ENCODE data around the gene CST8.

Gene CST8

DNA sequence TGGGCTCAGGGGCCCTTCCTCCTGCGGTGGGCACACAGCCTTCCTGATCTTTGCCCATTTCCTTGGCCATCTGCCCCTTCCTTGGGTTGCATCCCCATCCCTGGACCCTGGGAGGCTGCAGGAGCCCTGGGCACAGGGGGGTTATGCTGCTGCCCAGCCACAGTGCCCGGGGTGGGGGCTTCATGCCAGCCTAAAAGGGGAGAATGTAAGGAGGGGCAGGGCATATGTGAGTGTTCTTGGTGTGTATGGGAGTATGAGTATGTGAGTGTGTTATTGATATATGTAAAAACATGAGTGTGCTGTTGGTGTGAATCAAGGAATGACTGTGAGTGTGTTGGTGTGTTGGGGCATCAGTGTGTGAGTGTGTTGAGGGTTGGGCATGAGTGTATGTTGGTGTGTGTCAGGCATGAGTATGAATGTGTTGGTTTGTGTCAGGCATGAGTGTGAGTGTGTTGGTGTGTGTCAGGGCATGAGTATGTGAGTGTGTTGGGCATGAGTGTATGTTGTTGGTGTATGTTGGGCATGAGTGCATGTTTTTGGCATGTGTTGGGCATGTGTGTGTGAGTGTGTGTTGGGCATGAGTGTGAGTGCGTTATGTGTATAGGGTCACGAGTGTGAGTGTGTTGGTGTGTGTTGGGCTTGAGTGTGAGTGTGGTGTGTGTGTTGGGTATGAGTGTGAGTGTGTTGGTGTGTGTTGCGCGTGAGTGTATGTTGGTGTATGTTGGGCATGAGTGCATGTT lies 14.7 kb upstream of the CST8 start:
- DNase-seq, result no peak

DNA sequence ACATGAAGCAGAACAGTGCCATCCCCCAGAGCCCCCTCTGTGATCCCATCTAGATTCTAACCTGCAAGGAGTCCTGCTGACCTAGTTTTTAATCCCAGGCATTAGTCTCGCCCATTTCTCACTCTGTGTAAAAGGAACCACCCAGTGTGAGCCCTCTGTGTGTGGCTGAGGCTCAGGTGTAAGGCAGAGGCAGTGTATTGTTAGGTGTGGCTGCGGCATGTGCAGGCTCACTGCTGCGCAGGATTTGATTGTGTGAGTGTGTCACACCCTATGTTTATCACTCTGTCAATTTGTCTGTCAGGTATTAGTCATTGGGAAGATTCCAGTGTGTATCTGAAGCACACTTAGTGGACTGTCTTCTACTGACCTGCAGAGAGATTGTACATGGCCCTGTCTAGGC lies 13.7 kb upstream of the CST8 start:
- DNase-seq, result no peak

GRCh38 chr20:23479043-23479442 lies 11.9 kb upstream of the CST8 start:
- no peak for DNase-seq

DNA sequence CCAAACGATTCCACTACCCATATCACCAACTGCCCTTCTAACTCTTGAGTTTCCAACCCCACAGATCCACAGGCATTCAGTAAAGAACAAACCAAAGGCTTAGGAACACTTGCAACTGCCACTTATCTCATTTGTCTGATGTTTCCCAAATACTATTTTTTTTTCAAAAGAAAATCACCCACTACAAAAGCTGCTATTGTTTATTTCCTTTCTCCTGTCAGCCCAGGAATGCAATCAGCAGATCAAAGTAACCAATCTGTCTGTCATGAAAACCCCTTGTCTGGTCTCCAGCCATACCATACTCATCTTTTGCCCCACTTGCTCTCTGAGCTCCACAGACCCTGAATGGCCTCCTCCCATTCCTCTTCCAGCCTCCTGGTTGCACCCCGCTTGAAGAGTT lies 8.8 kb upstream of the CST8 start:
- no peak for DNase-seq

- no peak for DNase-seq
These were observed 6.8 kb upstream of the CST8 start for GRCh38 chr20:23484081-23484480.

GRCh38 chr20:23488470-23488869 lies 2.4 kb upstream of the CST8 start:
- no peak for DNase-seq

DNA sequence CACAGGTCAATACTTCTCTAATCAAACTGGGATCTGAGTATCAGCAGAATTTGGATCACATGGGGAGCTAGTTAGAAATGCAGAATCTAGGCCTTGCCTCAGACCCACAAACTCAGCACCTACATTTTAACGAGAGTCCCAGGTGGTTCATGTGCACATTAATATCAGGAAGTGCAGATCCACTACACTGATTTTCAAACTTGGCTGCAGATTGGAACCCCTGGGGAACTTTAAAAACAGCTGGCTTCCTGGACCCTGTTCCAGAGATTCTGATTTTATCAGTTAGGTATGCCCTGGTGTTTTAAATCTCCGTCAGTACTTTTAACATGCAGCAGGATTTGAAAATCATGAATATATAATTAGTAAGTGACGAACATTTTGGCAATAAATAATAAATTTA lies 1.9 kb upstream of the CST8 start:
- DNase-seq, result no peak

DNA sequence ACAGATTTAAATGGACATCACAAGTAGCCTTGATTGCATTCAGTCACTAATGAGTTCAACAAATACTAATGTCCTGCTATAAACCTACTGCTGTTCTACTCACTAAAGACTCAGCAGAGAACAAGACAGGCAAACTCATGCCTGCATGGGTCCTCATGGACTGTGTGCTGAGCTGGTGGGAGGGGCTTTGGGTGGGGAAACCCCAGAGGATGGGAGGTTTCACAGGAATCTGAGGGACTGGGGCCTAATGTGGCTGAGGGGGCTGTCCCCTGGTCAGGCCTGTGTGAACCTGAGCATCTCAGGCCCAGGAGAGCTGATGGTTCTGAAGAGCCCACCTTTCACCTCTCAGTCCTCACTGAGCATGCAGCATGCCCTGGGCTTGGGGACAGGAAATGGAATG lies 1.4 kb downstream of the CST8 start:
- peak; percentile 23 for DNase-seq

GRCh38 chr20:23493172-23493772 lies 2.4 kb downstream of the CST8 start:
- no peak for DNase-seq

DNA sequence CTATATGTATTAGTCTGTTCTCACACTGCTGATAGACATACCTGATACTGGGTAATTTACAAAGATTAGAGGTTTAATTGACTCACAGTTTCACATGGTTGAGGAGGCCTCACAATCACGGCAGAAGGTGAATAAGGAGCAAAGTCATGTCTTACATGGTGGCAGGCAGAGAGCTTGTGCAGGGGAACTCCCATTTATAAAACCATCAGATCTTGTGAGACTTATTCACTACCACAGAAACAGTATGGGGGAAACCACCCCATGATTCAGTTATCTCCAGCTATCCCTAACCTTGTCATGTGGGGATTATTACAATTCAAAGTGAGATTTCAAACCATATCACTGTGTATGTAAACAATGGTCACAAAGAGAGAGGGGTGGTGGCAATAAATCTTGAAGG lies 6.6 kb downstream of the CST8 start:
- DNase-seq, result peak; percentile 49

DNA sequence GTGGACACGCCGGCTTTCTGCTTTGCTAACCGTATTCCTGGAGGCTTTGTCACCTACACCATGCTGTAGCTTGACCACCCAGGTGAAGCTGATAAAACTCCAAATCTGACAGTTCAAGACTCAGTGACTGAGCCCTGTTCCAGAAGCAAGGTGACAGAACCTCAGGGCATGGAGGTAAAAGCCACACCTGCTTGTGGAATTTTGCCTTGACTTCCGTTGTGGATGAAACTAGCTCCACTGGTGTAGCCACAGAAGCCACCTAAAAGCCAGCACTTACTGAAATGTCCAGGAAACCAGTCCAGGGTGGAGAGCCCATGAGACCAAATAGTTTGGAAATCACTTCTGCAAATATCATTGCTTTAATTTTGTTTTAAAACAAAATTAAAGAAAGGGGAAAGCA lies 11.0 kb downstream of the CST8 start:
- no peak for DNase-seq

GRCh38 chr20:23503649-23504048 lies 12.7 kb downstream of the CST8 start:
- DNase-seq, result no peak

DNA sequence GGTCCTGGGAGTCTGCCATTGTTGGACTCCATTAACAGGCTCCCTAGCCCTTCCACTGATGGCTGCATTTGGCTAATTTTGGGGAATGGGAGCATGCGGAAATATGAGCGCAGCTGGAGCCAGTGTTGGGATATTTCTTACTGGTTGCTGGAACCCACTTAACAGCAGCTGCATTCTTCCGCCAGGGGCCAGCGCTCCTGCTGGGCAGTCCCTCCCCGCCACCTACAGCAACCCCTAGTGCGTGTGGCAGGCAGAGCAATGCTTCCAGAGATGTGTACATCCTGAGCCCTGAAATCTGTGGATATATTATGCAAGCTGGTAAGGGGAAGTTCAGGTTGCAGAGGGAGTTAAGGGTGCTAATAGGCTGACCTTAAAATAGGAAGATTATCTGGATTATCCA lies 16.4 kb downstream of the CST8 start:
- DNase-seq, result no peak

DNA sequence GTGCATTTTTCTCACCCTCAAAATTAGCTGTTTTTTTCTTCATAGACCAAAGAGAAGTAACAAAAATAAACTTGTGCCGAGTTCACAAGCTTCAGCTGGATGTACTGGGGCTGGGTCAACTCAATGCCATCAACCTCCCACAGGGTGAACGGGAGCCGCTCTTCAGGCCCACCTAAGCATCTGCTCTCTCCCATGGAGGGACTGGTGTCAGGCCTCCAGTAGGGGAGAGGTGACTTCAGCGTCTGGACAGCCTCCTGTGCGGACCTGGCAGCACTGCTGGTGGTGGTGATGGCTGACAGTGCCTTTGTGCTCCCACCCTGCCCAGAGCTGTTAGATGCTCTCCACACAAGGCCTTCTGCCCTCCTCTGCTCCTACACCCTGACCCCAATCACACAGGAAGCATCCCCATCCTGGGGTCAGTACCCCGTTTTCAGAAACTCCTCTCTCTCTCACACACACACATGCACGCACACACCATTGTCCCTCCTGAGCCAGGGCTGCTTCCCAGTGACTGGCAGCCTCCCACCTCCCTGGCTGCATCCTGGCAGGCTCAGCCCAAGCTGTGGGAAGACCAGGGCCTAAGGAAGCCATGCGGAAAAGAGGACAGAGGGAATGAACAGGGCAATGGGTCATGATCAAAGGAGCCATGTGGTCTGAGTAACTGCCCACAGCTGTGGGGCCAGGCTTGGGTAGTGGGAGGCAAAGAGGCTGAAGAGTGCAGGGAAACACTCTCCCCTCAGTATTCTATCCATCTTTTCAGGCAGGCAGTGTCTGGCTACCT lies 17.7 kb downstream of the CST8 start:
- DNase-seq, result no peak

DNA sequence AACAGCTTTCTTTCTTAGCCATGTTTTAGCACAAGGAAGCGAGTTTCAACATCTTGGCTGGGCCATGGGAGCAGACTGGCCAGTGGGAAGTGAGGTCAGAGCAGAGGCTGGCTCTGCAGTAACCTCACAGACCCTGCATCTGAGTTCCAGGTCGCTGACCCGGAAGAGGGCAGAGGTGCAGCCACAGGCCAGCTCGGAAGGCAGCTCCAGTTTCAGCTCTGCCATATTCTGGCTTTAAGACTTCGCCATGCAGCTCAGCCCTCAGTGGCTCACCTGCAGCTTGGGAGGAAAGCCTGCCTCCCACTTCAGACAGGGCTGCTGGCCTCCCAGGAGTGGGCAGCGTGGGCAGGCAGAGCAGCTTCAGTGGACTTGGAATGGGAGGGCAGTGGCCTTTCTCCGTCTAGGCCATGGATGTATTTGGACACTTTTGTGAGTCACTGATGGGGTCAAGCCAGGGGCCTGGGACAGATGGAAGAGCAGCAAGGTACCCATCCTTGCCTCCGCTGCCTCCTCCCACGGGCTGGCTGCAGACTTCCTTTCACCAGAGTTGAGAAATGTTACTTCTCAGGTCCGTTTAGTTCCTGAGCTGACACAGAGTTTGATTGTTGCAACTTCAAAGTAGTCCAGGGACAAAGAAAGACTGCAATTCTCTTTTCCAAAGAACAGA lies 18.5 kb downstream of the CST8 start:
- DNase-seq, result no peak

DNA sequence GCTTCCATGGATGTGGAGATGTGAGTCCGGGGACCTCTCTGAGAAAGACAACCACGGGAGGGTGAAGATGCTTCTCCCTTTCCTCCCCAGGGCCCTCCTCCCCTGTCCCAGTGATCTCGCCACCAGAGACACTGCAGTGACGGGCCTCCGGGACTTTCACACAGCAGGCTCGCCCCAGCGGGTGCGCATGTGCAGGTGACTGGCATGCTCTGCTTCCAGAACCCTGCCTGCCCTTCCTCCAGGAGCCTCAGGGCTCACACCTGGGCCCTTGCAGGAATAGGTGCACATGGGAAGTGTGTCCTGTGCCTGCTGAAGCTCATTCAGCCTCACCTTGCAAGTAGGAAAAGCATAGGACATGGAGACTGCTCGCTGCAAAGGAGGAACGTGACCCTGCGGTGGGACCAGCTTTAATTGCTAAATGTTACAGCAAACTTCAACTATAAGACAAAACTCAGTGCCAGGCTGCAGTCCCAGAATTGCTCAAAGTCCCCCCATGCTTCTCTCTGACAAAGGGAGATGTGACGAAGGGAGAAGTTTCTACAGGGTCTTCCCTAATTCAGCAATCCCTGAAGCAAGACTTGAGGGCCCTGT lies 19.2 kb downstream of the CST8 start:
- DNase-seq, result no peak

DNA sequence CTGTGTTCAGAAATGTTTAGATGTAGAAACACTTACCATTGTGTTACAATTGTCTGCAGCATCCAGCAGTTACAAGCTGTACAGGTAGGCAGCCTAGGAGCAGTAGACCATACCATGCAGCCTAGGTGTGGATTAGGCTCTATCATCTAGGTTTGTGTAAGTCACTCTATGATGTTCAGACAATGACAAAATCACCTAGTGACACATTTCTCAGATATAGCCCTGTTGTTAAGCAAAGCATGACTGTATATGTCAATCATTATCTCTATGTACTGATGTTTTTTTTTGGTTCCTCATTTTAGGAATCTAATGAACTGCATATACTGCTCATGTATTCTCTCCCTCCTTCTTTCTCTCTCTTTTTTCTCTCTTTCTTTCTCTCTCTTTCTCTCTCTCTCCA lies 22.2 kb downstream of the CST8 start:
- no peak for DNase-seq

DNA sequence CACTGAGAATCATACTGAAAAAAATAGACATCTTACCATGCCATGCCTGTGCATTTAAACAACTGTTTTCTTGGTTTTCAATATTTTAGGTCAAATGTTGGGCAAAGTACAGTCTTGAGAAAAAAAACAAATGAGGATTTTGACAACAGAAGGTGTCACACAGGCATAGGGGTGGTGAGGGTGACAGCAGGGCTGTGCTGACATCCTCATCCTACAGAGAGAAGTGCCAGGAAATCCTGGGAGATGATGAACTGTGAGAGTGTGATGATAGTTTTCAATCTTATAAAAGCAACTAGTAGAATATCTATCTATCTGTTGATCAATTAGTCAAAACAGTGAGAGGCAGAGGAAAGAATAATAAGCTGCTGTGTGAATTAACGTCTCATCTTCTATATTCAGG lies 23.9 kb downstream of the CST8 start:
- DNase-seq, result no peak

DNA sequence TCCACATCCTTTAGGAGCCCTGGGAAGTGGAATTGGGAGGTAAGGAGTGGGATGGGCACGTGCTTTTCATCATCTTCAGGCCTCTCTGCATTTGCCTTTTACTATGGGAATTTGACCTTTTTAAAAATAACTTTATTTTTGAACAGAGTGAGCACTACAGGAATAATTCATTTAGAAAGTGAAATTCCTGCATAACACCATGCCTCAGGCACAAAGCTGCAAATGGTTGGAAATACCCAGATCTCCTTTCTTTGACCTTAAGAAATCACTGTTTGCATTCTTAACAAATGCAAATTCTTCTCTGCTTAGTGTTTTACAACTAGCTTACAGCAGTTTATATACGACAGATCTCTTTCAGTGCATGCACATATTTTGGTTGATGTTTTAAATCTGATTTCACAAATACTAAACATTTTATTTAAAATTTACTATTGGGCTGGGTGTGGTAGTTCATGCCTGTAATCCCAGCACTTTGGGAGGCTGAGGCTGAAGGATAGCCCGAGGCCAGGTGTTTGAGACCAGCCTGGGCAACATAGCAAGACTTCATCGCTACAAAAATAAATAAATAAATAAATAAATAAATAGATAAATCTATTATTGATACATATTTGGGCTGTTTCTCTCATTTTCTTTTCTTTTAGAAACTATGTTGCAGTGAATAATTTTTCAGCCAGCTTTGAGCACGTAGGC lies 24.5 kb downstream of the CST8 start:
- no peak for DNase-seq

- no peak for DNase-seq
These were observed 26.8 kb downstream of the CST8 start for GRCh38 chr20:23517719-23518118.

DNA sequence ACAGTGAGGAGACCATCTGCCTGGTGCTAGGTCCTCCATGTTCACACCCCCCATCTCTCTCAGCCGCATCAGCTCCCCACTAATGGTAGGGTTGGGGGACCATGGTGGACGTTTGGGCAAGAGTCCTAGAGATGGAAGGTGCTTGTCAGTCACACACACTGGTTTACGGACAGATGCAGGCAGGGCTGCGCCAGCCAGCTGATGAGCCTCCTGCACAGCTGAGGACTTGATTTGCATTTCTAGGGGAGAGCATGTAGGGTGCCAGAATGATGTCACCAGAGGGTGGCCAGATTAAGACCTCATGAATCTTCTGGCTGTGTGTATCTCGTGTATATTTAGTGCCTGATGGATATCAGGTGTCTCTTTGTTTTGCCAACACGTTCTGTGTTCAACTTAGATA lies 28.6 kb downstream of the CST8 start:
- no peak for DNase-seq

DNA sequence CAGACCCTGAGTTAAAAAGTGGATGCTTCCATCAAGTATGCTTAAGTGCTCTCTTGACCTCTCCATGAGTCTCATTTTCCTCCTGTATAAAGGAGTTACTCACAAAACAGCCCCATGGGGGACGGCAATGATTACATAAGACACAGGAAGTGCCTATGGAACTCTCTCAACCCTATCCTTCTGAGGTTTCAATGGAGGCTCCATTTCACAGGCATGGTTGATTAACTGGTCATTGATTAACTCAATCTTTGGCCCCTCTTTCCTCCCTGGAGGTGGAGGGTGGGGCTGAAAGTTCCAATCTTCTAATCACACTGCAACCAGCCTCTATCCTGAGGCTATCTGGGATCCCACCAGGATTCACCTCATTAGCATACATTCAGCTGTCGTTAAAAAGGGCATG lies 29.3 kb downstream of the CST8 start:
- DNase-seq, result no peak

GRCh38 chr20:23524146-23524545 lies 33.2 kb downstream of the CST8 start:
- DNase-seq, result no peak

Measured in activated CD4-positive, alpha-beta T cell treated with anti-CD3 and anti-CD28 coated beads for 48 hours (primary cell).